HG03439 (cell line): ENCODE results near the gene PLPP1.
"Not testable (repeated sequence)": the region's sequence is repeated elsewhere in the genome, so short reads cannot be mapped to it uniquely, and the experiment has no call there.

Experiments used
- ATAC-seq: cut with Tn5 transposase; IDR thresholded peaks from one replicate; pipeline ENCODE4 v1.9.1; 2021; ENCODE audit warnings: mild to moderate bottlenecking, moderate library complexity; ENCODE audit not compliant: unreplicated experiment

The PLPP1 gene

GRCh38 chr5:55507574-55507973, 27.2 kb downstream of the PLPP1 start:
- no peak for ATAC-seq

GRCh38 chr5:55505711-55506110, 29.1 kb downstream of the PLPP1 start:
- not testable (repeated sequence) for ATAC-seq

- ATAC-seq, result not testable (repeated sequence)
Observed at GRCh38 chr5:55503917-55504316, 30.8 kb downstream of the PLPP1 start.

GRCh38 chr5:55502759-55503158, 32.0 kb downstream of the PLPP1 start:
- no peak for ATAC-seq

GRCh38 chr5:55498457-55498856, 36.3 kb downstream of the PLPP1 start:
- no peak for ATAC-seq

GRCh38 chr5:55497712-55498111, 37.1 kb downstream of the PLPP1 start:
- no peak for ATAC-seq

GRCh38 chr5:55495216-55495615, 39.5 kb downstream of the PLPP1 start:
- ATAC-seq, result no peak

- ATAC-seq, result no peak
Observed at GRCh38 chr5:55492449-55492848, 42.3 kb downstream of the PLPP1 start.

GRCh38 chr5:55485073-55485472, 49.7 kb downstream of the PLPP1 start:
- ATAC-seq, result no peak

- no peak for ATAC-seq
Observed at GRCh38 chr5:55484531-55484930, 50.2 kb downstream of the PLPP1 start.

- no peak for ATAC-seq
Observed at GRCh38 chr5:55483885-55484284, 50.9 kb downstream of the PLPP1 start.

- no peak for ATAC-seq
Observed at GRCh38 chr5:55481293-55481855, 53.4 kb downstream of the PLPP1 start.

- ATAC-seq, result no peak
Observed at GRCh38 chr5:55480781-55481180, 54.0 kb downstream of the PLPP1 start.

GRCh38 chr5:55472642-55473041, 62.1 kb downstream of the PLPP1 start:
- no peak for ATAC-seq

GRCh38 chr5:55471468-55471867, 63.3 kb downstream of the PLPP1 start:
- ATAC-seq, result no peak

- no peak for ATAC-seq
Observed at GRCh38 chr5:55470282-55470681, 64.5 kb downstream of the PLPP1 start.

GRCh38 chr5:55469839-55470238, 64.9 kb downstream of the PLPP1 start:
- no peak for ATAC-seq

GRCh38 chr5:55467862-55468551, 66.8 kb downstream of the PLPP1 start:
- ATAC-seq, result no peak

- no peak for ATAC-seq
Observed at GRCh38 chr5:55463613-55464012, 71.2 kb downstream of the PLPP1 start.

GRCh38 chr5:55459572-55459971, 75.2 kb downstream of the PLPP1 start:
- no peak for ATAC-seq

GRCh38 chr5:55456216-55456895, 78.4 kb downstream of the PLPP1 start:
- ATAC-seq, result no peak

GRCh38 chr5:55454282-55454681, 80.5 kb downstream of the PLPP1 start:
- no peak for ATAC-seq
